GM23338 (cell line): Measurements from ENCODE around the gene GBP7. TPM values are rescaled to one million over a fixed set of nuclear protein-coding genes. Genes with fewer than 3 reads are reported as not detected.

Experiments
- ATAC-seq: fragments of 200-7000 bp; cut with Tn5 transposase; 3 replicates; pipeline ENCODE4 v1.9.1; 2020
- DNase-seq: peaks from one replicate; pipeline ENCODE4 v3.0.0-alpha.2; 2015; ENCODE audit warnings: low spot score
- H2AFZ ChIP-seq: fragments of 200-600 bp; sonication (generic); 2 replicates; pipeline ENCODE4 v1.8.0; 2016; ENCODE audit warnings: antibody characterized with exemption, mild to moderate bottlenecking, moderate library complexity
- H3F3A ChIP-seq: fragments of 200-600 bp; sonication (generic); replicated peaks from 2 replicates; pipeline ENCODE4 v1.8.0; 2017; ENCODE audit warnings: antibody characterized with exemption, mixed run types, low read depth
- H3K27ac ChIP-seq: fragments of 200-600 bp; sonication (generic); 2 replicates; pipeline ENCODE4 v1.6.1; 2016; ENCODE audit warnings: low read depth
- H3K27me3 ChIP-seq: fragments of 200-600 bp; sonication (generic); 2 replicates; pipeline ENCODE4 v1.8.0; 2016; ENCODE audit warnings: mild to moderate bottlenecking, mixed run types, moderate library complexity; ENCODE audit not compliant: insufficient read depth
- H3K36me3 ChIP-seq: fragments of 200-600 bp; sonication (generic); 2 replicates; pipeline ENCODE4 v1.8.0; 2016; ENCODE audit warnings: mild to moderate bottlenecking; ENCODE audit not compliant: insufficient read depth
- H3K4me1 ChIP-seq: fragments of 200-600 bp; sonication (generic); 2 replicates; pipeline ENCODE4 v1.8.0; 2016; ENCODE audit warnings: mild to moderate bottlenecking, moderate library complexity; ENCODE audit not compliant: insufficient read depth
- H3K4me2 ChIP-seq: fragments of 200-600 bp; sonication (generic); 2 replicates; pipeline ENCODE4 v1.7.1; 2017; ENCODE audit warnings: mixed run types
- H3K4me3 ChIP-seq: fragments of 200-600 bp; sonication (generic); 2 replicates; pipeline ENCODE4 v1.6.1; 2016; ENCODE audit warnings: mixed run types
- H3K79me2 ChIP-seq: fragments of 200-600 bp; sonication (generic); replicated peaks from 2 replicates; pipeline ENCODE4 v1.8.0; 2017; ENCODE audit warnings: mild to moderate bottlenecking; ENCODE audit not compliant: insufficient read depth
- H3K9me2 ChIP-seq: fragments of 200-600 bp; sonication (generic); 2 replicates; pipeline ENCODE4 v1.8.0; 2017; ENCODE audit not compliant: insufficient read depth
- H4K20me1 ChIP-seq: fragments of 200-600 bp; sonication (generic); replicated peaks from 2 replicates; pipeline ENCODE4 v1.8.0; 2017; ENCODE audit warnings: mild to moderate bottlenecking; ENCODE audit not compliant: insufficient read depth
- H3K27ac Mint-ChIP-seq: 2 replicates; pipeline ENCODE4 v1.8.0; 2020; ENCODE audit warnings: inconsistent platforms, mild to moderate bottlenecking, moderate library complexity, mixed read lengths
- H3K27me3 Mint-ChIP-seq: 3 replicates; pipeline ENCODE4 v1.8.0; 2022; ENCODE audit warnings: low read depth, mild to moderate bottlenecking, moderate library complexity, mixed read lengths, inconsistent platforms; ENCODE audit not compliant: insufficient read depth, poor library complexity
- H3K36me3 Mint-ChIP-seq: 3 replicates; pipeline ENCODE4 v1.8.0; 2021; ENCODE audit warnings: low read depth, mild to moderate bottlenecking, inconsistent platforms, moderate library complexity, mixed read lengths
- H3K4me1 Mint-ChIP-seq: 3 replicates; pipeline ENCODE4 v1.8.0; 2020; ENCODE audit warnings: mild to moderate bottlenecking, inconsistent platforms, mixed read lengths
- H3K4me3 Mint-ChIP-seq: 3 replicates; pipeline ENCODE4 v1.8.0; 2021; ENCODE audit warnings: moderate library complexity, mild to moderate bottlenecking, inconsistent platforms, mixed read lengths
- H3K9me3 Mint-ChIP-seq: 3 replicates; pipeline ENCODE4 v1.8.0; 2020; ENCODE audit warnings: moderate library complexity, mild to moderate bottlenecking, inconsistent platforms, mixed read lengths
- CTCF ChIP-seq, 2 experiments: fragments of 200-600 bp in 1 of 2; sonication (generic) in 1 of 2; conservative IDR thresholded peaks; 2 replicates each; pipeline versions ENCODE4 v1.5.1 to v1.6.1; 2016 to 2017; ENCODE audit warnings: antibody characterized with exemption in 2 of 2, low read depth in 2 of 2, mild to moderate bottlenecking in 2 of 2, moderate library complexity in 1 of 2
- ETS1 ChIP-seq: IDR thresholded peaks from 2 replicates; pipeline ENCODE4 v1.6.1; 2016; ENCODE audit warnings: antibody characterized with exemption
- EZH2 ChIP-seq: fragments of 200-600 bp; sonication (generic); IDR thresholded peaks from one replicate; pipeline ENCODE4 v1.8.0; 2017; ENCODE audit warnings: antibody characterized with exemption, mild to moderate bottlenecking, low read depth; ENCODE audit not compliant: unreplicated experiment
- JUNB ChIP-seq: IDR thresholded peaks from one replicate; pipeline ENCODE4 v1.6.1; 2016; ENCODE audit warnings: antibody characterized with exemption; ENCODE audit not compliant: unreplicated experiment
- REST ChIP-seq: IDR thresholded peaks from one replicate; pipeline ENCODE4 v1.6.1; 2018; ENCODE audit warnings: antibody characterized with exemption; ENCODE audit not compliant: unreplicated experiment
- ZNF331 ChIP-seq: fragments of 250-450 bp; sonication (Bioruptor Pico); IDR thresholded peaks from 2 replicates; pipeline ENCODE4 v1.5.0; 2020; ENCODE audit warnings: low read depth, mild to moderate bottlenecking, moderate library complexity
- polyA plus RNA-seq: library from polyadenylated mRNA; unstranded; fragments of >200 nt; fragmentation: Nextera tagmentation; extraction: Ambion mirVana; gene quantifications from 2 replicates; pipeline ENCODE4 v1.2.1, GENCODE V29; 2016
- total RNA-seq: library from RNA; depleted of rRNA; stranded (reverse); fragments of >200 nt; shearing (Covaris generic); gene quantifications from 2 replicates; pipeline ENCODE4 v1.2.3, GENCODE V29; 2014

The GBP7 gene
- total and polyA plus RNA-seq, 2 experiments from 2014 or later = not detected

GRCh38 chr1:89201106-89201794, 25.4 kb upstream of the GBP7 start:
- H3K27ac ChIP-seq = no peak overlapping the region
- H3K4me2 ChIP-seq = no peak overlapping the region
- ATAC-seq = no peak

GRCh38 chr1:89200663-89201062, 24.9 kb upstream of the GBP7 start:
- no peaks in the 10 kb centered on the region for H3K9me2 ChIP-seq
- peaks cover 4% of the 10 kb centered on the region for H3K27me3 Mint-ChIP-seq
- no peak overlapping the region for H3K27ac Mint-ChIP-seq
- DNase-seq (no peak), ATAC-seq (no peak)
- H3K27me3 ChIP-seq = no peaks in the 10 kb centered on the region
- H3K4me1 Mint-ChIP-seq = peaks cover 6% of the 10 kb centered on the region; the same call in 2 of the 3 replicates
- no peaks in the 10 kb centered on the region for H3K4me1 ChIP-seq
- no peak overlapping the region for H3K27ac ChIP-seq
- no peaks in the 10 kb centered on the region for H3K36me3 ChIP-seq
- H3K4me3 ChIP-seq = no peak overlapping the region
- no peak for TF ChIP-seq JUNB
- TF ChIP-seq CTCF (conservative IDR thresholded peaks at IDR 0.05; ENCODE audit: low read depth in 2 of 2) = no peak
- no peak for TF ChIP-seq REST
- no peak for TF ChIP-seq ETS1
- TF ChIP-seq ZNF331 (CRISPR knock-in tag) = no peak
- no peak for TF ChIP-seq EZH2
- no peaks in the 10 kb centered on the region for H3F3A ChIP-seq
- no peak overlapping the region for H3K4me2 ChIP-seq
- H3K79me2 ChIP-seq = no peaks in the 10 kb centered on the region
- H2AFZ ChIP-seq = no peak overlapping the region
- peaks cover 6% of the 10 kb centered on the region; the same call in 2 of the 3 replicates for H3K36me3 Mint-ChIP-seq
- H4K20me1 ChIP-seq = no peaks in the 10 kb centered on the region
- H3K9me3 Mint-ChIP-seq = peaks cover 20% of the 10 kb centered on the region
- H3K4me3 Mint-ChIP-seq = no peak overlapping the region

More at GRCh38 chr1:89201106-89201794, 25.4 kb upstream of the GBP7 start:
- H3K27me3 Mint-ChIP-seq = peaks cover 4% of the 10 kb centered on the region
- Histone ChIP-seq H3K4me1 (no peaks in the 10 kb centered on the region), H3K4me3 (no peak overlapping the region), H2AFZ (no peak overlapping the region), H3K79me2 (no peaks in the 10 kb centered on the region), H3K9me2 (no peaks in the 10 kb centered on the region), H3K36me3 (no peaks in the 10 kb centered on the region), H4K20me1 (no peaks in the 10 kb centered on the region), H3K27me3 (no peaks in the 10 kb centered on the region), H3F3A (no peaks in the 10 kb centered on the region)
- H3K4me1 Mint-ChIP-seq = peaks cover 6% of the 10 kb centered on the region; the same call in 2 of the 3 replicates
- no peak overlapping the region for H3K27ac Mint-ChIP-seq
- no peak for DNase-seq
- no peak overlapping the region for H3K4me3 Mint-ChIP-seq
- H3K36me3 Mint-ChIP-seq = peaks cover 6% of the 10 kb centered on the region; the same call in 2 of the 3 replicates
- no peak for TF ChIP-seq ETS1
- H3K9me3 Mint-ChIP-seq = peaks cover 22% of the 10 kb centered on the region
